Measurements from ENCODE around the gene HOXB3. TPM values are rescaled to one million over a fixed set of nuclear protein-coding genes. Genes with fewer than 3 reads are reported as not detected.

The HOXB3 gene
- polyA plus RNA-seq, 1 donor: 9.2 TPM

GRCh38 chr17:48599354-48599753, 9.3 kb upstream of the HOXB3 start:
- DNase-seq (ENCODE audit: low read depth): no peak

GRCh38 chr17:48598736-48599135, 8.7 kb upstream of the HOXB3 start:
- DNase-seq (ENCODE audit: low read depth): no peak

DNA sequence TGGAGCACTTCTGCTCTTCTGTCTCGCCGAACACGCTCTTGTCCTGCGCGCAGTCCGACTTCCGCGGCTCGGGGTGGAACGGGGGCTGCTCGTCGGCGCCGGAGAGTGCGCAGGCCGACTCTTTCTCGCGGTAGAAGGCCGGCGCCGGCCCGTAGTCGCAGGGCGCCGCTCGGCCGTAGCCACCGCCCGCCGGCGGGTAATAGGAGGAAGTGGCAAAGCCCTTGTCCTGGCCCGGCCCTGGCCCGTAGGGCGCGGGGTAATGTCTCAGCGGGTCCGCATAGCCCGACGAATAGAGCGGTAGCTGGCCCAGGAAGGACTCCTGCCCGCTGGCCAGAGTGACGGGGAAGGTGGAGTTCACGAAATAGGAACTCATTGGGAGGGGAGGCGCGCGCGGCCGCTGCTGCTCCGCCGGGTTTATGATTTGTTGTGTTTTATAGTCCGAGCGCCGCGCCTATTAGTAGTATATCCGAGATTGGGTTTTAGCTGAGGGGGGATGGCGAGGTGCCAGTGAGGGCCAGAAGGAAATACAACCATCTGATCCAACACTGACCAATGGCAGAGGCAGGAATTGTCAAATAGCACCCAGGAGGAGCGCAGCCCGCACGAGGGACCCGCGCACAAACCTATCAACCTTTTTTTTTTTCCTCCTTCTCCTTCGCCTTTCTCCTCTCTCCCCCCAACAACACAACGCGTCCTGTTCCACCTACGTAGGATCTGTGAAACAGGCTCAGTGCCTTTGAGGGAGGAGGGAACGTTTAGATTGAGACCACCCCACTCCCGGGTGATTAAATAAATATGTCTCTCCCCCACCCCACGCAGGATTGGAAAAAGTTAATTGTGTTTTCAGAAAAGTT, 8.0 kb upstream of the HOXB3 start:
- DNase-seq (ENCODE audit: low read depth): no peak

GRCh38 chr17:48597528-48597777, 7.4 kb upstream of the HOXB3 start:
- DNase-seq (ENCODE audit: low read depth): no peak

DNA sequence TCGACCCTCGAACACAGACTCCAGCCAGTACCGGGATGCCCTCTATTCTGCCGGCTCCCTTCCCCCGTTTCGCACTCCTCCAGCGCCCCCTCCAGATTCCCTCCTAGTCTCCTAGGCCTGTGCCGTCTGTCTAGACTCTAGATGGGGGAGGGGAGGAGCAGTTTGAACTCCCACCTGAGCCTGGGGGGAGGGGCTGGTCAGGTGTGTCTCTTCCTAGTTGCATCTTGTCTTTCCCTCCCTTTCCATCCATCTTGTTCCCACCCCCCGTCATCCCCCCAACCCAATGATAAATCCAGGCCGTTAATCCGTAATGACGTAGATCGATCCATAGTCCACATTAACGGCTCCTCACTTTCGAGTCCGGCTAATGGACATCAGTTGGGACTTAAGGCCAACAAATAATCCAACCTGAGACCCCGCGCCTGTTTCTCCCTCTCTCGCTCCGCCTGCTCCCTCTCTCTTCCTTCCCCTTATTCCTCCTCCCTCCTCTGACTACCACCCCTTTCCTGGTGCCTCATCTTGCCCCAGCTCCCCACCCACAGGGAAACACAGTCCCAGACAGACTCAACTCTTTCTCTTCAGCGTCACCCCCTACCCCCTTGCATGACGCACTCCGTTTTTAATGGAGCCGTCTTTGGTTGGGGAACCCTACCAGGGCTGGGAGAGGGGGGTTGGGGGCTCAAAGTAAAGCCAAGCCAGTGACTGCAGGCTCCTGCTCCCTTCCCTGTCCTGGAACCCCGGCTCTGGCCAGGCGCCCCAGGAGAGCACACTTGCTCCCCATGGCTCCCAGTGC, 6.9 kb upstream of the HOXB3 start:
- DNase-seq (ENCODE audit: low read depth): no peak

DNA sequence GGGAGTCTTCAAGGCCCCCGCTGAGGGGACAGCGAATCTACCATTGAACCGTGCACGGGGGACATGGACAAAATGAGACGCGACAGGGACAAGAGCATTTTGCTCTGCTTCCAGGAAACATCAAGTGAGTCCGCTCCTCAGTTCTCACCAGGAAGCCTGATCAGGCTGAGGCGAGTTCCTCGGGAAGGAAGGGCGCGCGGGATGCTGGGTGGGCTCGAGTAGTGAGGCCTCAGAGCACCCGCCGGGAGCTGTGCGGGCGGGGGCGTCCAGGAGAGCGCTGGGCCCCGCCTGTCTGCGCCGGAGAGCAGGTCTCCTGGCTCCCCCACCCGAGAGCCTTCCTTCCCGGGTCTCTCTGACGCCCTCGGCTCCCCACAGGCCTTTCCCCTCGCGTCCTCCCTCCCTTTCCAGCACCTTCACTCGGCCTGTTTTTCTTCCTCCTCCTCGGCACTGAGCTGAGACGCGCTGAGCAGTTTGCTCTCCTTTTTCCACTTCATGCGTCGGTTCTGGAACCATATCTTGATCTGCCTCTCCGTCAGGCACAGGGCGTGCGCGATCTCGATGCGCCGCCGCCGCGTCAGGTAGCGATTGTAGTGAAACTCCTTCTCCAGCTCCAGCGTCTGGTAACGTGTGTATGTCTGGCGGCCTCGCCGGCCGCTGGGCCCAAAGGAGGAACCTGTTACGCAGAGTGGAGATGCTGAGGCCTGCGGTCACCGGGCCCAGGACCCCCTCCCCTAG, 6.1 kb upstream of the HOXB3 start:
- DNase-seq (ENCODE audit: low read depth): no peak

DNA sequence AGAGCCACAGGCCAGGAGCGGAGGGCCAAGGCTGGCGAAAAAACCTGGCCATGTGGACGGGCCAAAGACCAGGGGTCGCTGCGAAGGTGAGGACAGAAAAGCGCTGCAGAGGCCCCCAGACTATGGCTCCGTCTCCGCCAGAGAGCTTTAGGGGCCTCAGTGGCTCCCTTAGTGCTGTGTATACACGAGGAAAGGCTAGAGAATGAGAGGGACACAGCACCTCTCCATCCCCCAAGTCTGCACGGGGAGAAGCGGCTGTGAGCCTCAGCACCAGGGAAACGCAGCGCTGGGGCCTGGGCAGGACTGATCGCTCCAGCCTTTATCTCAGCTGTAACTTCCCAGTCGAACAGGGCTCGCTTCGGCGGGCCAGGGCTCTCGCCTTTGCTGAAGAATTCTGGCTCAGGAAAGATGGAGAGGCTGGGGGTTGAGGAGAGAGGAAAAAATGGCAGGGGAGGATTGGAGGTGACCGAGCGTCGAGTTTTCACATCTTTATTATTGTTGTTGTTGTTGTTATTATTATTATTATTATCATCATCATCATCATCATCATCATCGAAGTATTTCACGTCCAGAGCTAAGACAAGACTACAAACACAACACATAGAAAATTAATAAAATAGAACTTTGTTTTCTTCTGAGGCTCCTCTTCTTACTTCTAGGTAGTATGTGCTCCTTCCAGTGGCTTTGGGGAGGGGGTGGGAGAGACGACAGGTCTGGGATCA, 5.4 kb upstream of the HOXB3 start:
- no peak for DNase-seq (ENCODE audit: low read depth)

GRCh38 chr17:48594538-48595277, 4.7 kb upstream of the HOXB3 start:
- no peak for DNase-seq (ENCODE audit: low read depth)

GRCh38 chr17:48593840-48594537, 3.9 kb upstream of the HOXB3 start:
- peak; percentile 44 for DNase-seq (ENCODE audit: low read depth)

- DNase-seq (ENCODE audit: low read depth): no peak
Observed at GRCh38 chr17:48593126-48593829, 3.2 kb upstream of the HOXB3 start, which contains the start of gene HOXB5. TSS of gene HOXB5 (minus strand) at chr17:48593779. CDS start at chr17:48593682, 97 bp downstream.

- DNase-seq (ENCODE audit: low read depth): no peak
Observed at GRCh38 chr17:48592577-48592976, 2.5 kb upstream of the HOXB3 start.

DNA sequence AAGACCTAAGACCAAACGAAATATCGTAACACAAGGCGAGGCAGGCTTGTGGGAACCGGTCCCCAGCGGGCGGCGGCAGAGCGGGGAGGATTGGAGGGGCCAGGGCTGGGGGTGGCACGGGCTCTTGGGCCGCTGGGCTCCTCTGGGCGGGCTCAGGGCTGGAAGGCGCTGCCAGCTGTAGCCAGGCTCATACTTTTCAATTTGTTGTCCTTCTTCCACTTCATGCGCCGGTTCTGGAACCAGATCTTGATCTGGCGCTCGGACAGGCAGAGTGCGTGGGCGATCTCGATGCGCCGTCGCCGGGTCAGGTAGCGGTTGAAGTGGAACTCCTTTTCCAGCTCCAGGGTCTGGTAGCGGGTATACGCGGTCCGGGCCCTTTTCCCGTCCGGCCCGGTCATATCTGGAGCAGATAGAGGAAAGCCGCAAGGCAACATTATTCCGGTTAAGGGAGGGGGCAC, 2.0 kb upstream of the HOXB3 start:
- no peak for DNase-seq (ENCODE audit: low read depth)

- DNase-seq (ENCODE audit: low read depth): no peak
Observed at GRCh38 chr17:48591255-48592056, 1.4 kb upstream of the HOXB3 start.

DNA sequence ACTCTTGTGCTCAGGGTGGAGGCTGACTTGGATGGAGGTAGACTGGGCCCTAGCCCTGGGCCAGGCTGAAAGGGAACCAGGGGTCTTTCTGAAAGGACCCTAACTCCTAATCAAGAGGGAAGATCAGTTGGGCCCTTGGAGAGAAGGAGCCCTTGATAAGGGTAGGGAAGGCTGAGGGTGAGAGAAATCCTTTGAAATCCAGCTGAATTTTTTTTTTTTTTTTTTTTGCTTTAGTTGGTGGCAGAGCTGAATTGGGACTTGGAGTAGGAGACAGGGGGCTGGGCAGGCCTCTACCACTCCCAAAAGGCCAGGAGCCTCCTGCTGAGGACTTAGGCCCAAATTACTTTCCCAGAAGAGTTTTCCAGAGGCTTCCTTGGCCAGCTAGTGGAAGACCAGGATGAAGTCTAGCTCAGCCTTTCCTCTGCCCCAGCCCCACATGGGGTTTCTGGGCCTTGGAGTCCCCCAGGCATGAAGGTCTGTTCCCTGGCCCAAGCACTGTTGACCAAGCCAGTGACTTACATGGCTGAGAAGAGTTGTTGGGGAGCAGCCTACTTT, 643 bp upstream of the HOXB3 start:
- DNase-seq (ENCODE audit: low read depth): no peak

DNA sequence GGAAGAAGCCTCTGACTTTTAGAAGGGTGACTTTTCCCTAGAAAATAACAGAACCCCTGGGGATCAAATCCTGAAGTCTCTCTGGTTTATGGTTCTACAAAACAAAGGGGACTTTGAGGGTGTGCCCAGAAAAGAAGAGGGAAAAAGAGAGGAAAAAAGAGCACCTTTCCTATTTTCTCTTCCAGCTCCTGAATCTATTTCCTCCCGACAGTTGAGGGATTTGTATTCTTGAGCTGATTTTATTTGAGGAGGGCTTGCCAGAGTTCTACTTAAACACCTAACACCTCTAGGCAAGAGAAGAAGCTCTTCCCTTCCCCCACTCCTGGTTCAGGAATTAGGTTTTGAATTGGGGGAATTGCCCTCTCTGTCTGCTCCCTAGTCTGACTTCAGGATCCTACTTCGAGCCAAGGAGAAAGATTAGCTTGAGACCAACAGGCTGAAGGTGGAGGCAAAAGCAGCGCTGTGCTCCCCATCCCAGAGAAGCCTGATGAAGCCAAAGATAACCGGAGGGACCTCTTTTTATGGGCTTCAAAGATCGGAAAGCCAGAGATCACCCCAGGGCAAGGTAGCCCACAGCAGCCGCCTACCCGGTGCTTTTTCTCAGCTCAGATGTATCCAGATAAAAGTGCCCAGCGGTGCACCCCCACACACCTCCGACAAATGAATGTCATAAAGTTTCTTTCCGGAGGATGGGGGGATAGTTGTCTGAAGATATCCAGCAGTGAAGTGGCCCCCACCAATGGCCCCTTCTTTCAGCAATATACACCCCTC, 796 bp downstream of the HOXB3 start:
- DNase-seq (ENCODE audit: low read depth): no peak

DNA sequence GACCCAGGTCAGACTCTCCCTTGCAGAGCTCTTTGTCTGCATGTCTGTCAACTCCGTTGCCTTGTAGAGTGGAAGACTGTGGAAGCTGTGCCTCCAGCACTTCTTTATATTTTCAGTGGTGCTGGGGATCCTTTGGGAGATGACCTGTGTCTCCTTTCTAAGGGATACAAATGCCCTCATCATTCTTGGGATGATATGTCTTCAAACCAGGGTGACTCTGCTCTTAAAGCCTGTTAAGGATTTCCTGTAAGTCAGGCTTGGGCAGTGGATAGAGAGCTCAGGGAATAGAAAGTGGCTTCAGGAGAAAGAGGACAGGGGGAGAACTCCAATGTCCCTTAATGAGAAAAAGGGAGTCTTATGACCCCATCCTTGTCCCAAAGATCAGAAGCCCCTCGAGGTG, 1.5 kb downstream of the HOXB3 start:
- DNase-seq (ENCODE audit: low read depth): no peak

DNA sequence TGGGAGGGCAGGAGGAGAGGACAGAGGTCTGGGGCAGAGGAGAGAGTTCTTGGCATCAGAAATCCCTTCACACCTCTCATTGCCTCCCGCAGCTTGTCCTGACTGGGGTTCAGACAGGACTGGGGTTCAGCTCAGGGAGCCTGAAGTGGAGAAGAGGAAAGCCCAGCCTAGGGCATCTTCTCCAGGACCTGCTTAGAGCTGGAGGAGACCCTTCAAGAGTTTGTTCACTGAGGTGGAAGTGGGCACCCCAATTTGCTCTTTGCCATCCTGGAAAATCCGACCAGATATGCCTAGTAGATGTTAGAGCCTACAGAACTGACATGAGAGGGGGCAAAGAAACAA, 2.0 kb downstream of the HOXB3 start:
- DNase-seq (ENCODE audit: low read depth): no peak
